ENCODE measurements around the gene LMF1.
A peak's percentile ranks its signal among the peaks of the same experiment; 100 is the strongest.

LMF1 gene

DNA sequence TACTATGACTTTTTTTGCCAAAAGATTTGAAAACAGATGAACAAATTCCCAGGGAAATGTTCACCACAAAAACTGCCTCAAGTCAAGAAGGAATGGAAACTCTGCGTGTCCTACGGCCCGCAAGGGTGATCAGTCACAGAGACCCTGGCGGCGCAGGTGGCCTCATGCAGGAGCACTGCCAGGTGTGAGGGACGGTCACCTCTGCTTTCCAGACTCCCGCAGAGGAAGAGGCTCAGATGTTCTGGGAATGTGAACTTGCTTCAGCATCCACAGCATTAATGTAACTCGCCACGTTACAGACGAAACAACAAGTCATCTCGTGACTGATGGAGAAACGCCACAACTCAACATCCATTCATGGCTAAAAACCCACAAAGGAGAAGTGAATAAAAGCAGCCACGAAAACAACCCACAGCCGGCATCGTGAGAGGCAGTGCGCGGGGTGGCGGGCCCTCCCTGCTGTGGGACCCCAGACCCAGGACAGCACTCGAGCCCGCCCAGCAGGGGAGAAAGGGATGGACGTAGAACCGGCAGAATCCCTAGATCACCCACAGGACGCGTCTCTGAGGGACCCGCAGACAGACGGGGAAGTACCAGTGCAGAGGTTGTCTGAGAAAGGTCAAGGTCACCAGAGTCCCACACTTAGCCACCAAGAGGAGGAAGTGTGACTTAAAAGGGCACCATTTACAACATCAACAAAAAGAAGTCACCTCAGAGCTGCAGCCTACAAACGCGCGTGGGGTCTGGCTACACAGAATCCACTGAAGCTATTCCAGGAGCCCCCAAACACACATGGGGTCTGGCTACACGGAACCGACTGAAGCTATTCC, 93.3 kb downstream of the LMF1 start:
- DNase-seq, result no peak

GRCh38 chr16:876523-877241, 94.1 kb downstream of the LMF1 start:
- DNase-seq, result no peak

- DNase-seq, result no peak
These were observed 94.8 kb downstream of the LMF1 start for GRCh38 chr16:876041-876335.

- DNase-seq, result no peak
These were observed 95.4 kb downstream of the LMF1 start for GRCh38 chr16:875182-876040.

DNA sequence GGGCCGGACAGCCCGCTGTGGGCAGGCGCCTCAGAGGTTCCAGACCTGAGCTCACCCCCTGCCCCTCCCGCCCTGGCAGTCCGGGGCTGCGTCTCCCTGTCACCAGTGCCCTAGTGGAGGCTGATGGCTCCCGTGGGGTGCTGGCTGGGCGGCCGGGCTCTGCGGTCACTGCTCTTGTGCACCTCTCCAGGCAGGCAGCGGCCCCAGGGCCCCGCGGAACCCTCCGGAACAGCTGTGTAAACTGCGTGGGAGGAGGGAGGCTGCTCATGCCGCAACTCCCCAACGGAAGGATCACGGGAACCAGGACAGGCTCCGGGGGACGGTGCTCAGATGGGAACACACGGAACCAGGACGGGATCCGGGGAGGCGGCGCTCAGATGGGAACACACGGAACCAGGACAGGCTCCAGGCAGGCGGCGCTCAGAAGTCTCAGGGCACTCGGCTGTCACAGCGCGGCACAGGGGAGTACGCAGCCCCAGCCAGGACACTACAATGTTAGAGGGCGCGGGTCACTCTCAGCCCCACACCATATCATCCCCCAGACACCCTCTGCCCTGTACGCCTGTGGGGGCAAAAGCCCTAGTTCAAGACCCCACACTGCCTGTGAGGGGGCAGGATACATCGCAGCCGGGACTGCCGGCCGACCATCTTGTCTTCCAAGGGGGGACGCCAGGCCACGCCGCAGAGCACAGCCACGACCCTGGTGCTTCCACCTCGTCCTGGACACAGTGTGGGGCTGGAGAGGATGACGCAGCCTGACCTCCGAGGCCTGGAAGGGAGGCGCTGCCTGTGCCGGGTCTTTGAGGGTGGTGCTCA, 96.2 kb downstream of the LMF1 start:
- DNase-seq, result no peak

DNA sequence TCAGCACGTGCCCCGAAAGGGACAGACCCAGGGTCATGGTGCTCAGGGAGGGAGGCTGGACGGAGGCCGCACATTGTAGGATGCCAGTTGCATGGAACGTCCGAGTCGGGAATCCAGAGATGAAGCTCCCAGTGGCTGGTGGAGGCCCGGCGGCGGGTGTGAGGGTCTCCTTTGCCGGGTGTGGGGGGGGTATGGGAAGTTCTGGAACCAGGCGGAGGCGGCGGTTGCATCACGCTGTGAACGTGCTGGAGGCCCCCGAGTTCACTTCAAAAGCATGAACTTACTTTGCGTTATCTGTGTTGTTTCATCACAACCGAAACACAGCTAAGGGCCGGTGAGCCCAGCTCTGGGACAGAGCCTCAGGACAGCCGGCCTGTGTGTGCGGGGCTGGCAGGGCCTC, 96.9 kb downstream of the LMF1 start:
- DNase-seq, result no peak

DNA sequence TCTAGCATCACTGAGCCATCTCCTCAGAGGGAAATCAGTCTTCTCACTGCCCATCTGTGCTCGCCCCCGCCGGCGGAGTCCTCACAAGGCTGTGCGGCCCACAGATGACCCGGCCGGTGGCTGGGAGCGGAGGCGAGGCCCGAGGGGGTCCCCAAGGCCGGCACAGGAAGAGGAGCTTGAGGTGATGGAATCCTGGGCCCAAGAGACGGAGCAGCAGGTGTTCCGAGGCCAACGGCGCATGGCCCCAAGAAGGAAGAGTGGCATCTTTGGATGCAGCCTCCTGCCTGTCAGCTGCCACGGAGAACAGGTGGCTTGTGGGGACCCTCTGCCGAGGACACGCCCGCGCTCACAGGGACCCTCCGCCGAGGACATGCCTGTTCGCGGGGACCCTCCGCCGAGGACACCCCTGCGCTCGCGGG, 97.5 kb downstream of the LMF1 start:
- DNase-seq, result peak; percentile 35

- no peak for DNase-seq
These were observed 98.1 kb downstream of the LMF1 start for GRCh38 chr16:872436-873242.

GRCh38 chr16:871562-872345, 99.0 kb downstream of the LMF1 start:
- no peak for DNase-seq

GRCh38 chr16:870856-871561, 99.8 kb downstream of the LMF1 start:
- DNase-seq, result no peak

GRCh38 chr16:869823-870641, 100.8 kb downstream of the LMF1 start:
- no peak for DNase-seq

- no peak for DNase-seq
These were observed 101.7 kb downstream of the LMF1 start for GRCh38 chr16:868846-869822.

GRCh38 chr16:868386-868755, 102.4 kb downstream of the LMF1 start:
- DNase-seq, result no peak

DNA sequence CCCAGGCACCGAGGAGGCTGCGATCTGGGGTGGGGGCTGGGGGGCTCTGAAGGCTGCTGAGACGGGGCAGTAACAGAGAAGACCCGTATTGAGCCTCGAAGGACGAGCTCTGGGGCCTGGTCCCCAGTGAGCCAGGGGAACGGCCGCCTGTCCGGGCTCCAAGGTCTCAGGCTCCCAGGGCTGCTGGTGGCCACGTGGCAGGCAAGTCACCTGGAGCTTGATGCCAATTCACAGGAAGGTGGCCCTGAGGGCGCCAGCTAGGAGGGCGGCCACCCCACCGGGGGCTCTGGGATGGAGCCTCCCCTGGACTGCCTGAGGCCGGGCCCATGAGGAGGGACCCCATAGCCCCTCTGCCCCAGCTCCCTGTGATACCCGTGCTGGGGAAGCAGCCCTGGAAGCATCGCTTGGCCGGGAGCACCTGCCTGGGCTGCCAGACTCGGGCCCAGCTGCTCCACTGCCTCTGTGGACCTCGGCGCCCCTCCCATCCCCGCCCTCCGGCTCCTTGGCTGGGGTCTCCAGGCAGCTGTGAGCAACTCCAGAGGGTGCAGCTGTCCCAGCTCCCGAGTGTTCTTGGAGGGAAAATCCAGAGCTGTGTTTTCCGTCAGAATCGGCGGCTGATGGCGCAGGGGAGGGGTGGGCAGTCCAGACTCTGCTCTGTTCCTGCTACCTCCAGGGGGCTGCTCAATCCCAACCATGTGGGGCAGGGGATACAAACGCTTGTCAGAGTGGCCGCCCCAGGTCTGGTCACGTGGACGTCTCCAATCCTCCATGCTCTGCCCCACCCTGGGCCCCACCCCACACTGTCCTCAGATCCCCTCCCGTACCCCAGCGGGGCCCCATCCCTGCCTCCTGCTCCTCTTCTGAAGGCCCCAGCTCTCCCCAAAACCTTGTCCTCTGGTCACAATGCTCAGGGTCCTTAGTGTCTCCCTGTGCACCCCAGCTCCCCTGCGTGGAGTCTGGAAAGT, 103.1 kb downstream of the LMF1 start:
- DNase-seq, result peak; percentile 44

DNA sequence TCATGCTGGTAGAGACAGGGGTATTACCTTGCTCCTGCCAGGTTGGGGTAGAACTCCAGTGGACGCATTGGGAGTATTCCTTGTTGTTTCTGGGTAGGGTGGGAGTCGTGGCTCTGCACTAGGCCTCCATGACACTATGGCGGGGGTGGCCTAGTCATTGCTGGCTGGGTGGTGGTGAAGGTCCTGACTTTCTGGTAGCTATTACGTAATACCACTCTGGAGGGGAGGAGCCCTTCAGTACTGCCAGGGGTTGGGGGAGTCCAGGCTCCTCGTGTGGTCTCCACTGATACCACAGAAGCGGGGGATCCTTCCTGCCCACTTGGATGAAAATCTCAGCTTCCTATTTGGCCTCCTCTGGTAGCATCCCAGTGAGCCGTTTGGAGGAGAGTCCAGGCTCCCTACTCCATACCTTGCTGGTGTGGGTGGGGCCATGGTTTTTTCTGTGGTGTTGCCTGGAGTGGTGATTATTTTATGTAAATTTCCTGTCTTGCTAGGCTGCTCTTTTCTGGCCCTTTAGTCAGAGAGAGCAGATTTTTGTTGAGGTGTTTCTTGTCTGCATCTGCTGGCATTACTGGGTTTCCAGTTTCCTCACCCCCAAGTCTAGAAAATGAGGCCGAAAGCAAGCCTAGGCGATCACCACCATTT, 104.4 kb downstream of the LMF1 start:
- DNase-seq, result no peak

DNA sequence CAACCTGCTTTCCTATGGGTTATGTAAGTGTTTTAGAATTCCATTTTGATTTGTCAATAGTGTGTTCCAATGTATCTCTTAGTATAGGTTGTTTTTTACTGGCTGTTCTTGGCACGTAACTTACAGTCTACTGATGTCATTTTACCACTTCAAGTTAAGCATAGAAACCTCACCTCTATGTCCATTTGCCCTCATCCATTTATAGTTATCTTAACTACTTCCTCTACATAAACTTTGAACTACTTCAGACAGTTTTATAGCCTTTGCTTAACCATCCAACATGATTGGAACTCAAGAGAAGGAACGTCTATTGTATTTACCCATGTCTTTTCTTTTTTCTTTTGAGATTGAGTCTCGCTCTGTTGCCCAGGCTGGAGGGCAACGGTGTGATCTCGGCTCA, 105.8 kb downstream of the LMF1 start:
- no peak for DNase-seq
